ENCODE measurements around the gene GPATCH4. TPM values are rescaled to one million over a fixed set of nuclear protein-coding genes. Genes with fewer than 3 reads are reported as not detected.
A peak's percentile ranks its signal among the peaks of the same experiment; 100 is the strongest.

The GPATCH4 gene
- total and polyA plus RNA-seq, 2 donors (not counting 1 experiment from before 2014, with no cell fraction given) = 12.2 to 23.6 TPM

DNA sequence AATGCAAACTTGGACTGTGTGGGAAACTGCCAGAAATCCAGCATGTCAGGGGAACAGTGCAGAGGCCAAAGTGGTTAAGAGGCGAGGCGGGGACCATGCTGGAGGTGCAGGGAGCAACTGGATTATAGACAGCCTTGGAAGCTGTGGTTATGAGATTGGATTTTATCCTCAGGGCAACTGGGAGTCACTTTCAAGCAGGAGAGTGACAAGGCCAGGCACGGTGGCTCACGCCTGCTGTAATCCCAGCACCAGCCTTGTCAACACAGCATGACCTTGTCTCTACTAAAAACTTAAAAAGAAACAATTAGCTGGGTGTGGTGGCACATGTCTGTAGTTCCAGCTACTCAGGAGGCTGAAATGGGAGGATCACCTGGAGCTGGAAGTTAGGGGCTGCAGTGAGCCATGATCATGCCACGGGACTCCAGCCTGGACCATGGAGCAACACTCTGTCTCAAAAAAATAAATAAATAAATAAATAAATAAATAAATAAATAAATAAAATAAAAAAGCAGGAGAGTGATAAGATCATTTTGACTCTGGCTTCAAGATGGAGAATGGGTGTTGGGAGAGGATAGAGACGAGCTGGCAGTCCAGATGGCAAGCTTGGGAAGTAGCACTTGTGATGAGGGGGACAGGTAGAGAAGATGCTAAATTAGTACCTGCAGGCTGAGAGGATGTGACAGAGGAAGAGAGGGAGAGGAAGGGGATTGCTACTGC is 21.5 kb upstream of the GPATCH4 start:
- Histone ChIP-seq H3K27me3 (ENCODE audit: control insufficient read depth, insufficient read depth, low read length) (peaks cover 62% of the 10 kb centered on the region), H3K79me2 (ENCODE audit: control insufficient read depth, insufficient read depth, low read length) (no peaks in the 10 kb centered on the region)
- no peak for DNase-seq (ENCODE audit: low read depth in 2 of 2)

DNA sequence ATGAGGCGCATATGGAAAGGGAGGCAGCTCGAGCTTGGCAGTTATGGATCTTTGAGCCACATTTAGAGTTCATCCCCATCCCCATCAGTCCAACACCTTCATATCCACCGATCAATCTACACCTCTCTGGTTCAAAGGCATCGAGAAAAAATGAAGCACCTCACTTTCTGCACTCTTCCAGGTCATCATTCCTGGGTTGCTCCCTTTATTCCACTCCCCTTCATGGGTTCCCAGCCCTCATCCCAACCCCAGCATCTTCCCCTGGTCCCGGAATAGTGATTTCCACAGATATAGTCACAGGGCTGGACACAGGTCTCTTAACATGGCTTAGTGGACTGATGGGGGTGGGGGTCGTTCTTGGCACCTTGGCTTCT is 18.3 kb upstream of the GPATCH4 start:
- DNase-seq (ENCODE audit: low read depth in 2 of 2) = no peak
- Histone ChIP-seq H3K4me2 (ENCODE audit: extremely low read depth, insufficient read depth, low read length) (no peak overlapping the region), H3K4me3 (replicated peaks in 1 of 4; ENCODE audit: control extremely low read depth in 1 of 4, insufficient read depth in 1 of 4, low read depth in 3 of 4, low read length in 4 of 4) (no peak overlapping the region), H3K4me1 (ENCODE audit: control insufficient read depth, extremely low read depth, insufficient read depth, low read length) (no peaks in the 10 kb centered on the region), H3K9ac (ENCODE audit: insufficient read depth, low read length) (no peak overlapping the region), H3K79me2 (ENCODE audit: control insufficient read depth, insufficient read depth, low read length) (no peaks in the 10 kb centered on the region), H4K20me1 (ENCODE audit: control insufficient read depth, extremely low read depth, insufficient read depth, low read length) (no peaks in the 10 kb centered on the region), H3K27me3 (ENCODE audit: control insufficient read depth, insufficient read depth, low read length) (peaks cover 49% of the 10 kb centered on the region), H2AFZ (ENCODE audit: low read length) (no peak overlapping the region), H3K9me3 (ENCODE audit: control insufficient read depth, insufficient read depth, low read depth, low read length) (no peaks in the 10 kb centered on the region), H3K36me3 (ENCODE audit: control insufficient read depth, insufficient read depth, low read length) (no peaks in the 10 kb centered on the region), H3K27ac (ENCODE audit: insufficient read depth, low read length) (no peak overlapping the region)
- TF ChIP-seq, protein P1, sequence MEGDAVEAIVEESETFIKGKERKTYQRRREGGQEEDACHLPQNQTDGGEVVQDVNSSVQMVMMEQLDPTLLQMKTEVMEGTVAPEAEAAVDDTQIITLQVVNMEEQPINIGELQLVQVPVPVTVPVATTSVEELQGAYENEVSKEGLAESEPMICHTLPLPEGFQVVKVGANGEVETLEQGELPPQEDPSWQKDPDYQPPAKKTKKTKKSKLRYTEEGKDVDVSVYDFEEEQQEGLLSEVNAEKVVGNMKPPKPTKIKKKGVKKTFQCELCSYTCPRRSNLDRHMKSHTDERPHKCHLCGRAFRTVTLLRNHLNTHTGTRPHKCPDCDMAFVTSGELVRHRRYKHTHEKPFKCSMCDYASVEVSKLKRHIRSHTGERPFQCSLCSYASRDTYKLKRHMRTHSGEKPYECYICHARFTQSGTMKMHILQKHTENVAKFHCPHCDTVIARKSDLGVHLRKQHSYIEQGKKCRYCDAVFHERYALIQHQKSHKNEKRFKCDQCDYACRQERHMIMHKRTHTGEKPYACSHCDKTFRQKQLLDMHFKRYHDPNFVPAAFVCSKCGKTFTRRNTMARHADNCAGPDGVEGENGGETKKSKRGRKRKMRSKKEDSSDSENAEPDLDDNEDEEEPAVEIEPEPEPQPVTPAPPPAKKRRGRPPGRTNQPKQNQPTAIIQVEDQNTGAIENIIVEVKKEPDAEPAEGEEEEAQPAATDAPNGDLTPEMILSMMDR (conservative IDR thresholded peaks at IDR 0.05 in 1 of 2, IDR thresholded peaks at IDR 0.05 in 1 of 2; ENCODE audit: low read depth in 1 of 2, low read length in 2 of 2) = no peak

More for the DNA sequence above, 21.5 kb upstream of the GPATCH4 start:
- Histone ChIP-seq H3K27ac (ENCODE audit: insufficient read depth, low read length) (no peak overlapping the region), H3K4me1 (ENCODE audit: control insufficient read depth, extremely low read depth, insufficient read depth, low read length) (no peaks in the 10 kb centered on the region), H3K9ac (ENCODE audit: insufficient read depth, low read length) (no peak overlapping the region), H4K20me1 (ENCODE audit: control insufficient read depth, extremely low read depth, insufficient read depth, low read length) (no peaks in the 10 kb centered on the region), H3K4me2 (ENCODE audit: extremely low read depth, insufficient read depth, low read length) (no peak overlapping the region), H3K36me3 (ENCODE audit: control insufficient read depth, insufficient read depth, low read length) (no peaks in the 10 kb centered on the region), H3K4me3 (replicated peaks in 1 of 4; ENCODE audit: control extremely low read depth in 1 of 4, insufficient read depth in 1 of 4, low read depth in 3 of 4, low read length in 4 of 4) (no peak overlapping the region), H2AFZ (ENCODE audit: low read length) (no peak overlapping the region), H3K9me3 (ENCODE audit: control insufficient read depth, insufficient read depth, low read depth, low read length) (no peaks in the 10 kb centered on the region)
- TF ChIP-seq, protein P1 (conservative IDR thresholded peaks at IDR 0.05 in 1 of 2, IDR thresholded peaks at IDR 0.05 in 1 of 2; ENCODE audit: low read depth in 1 of 2, low read length in 2 of 2) = no peak
- peak; percentile 73 for TF ChIP-seq EZH2 (IDR thresholded peaks at IDR 0.05; ENCODE audit: low read length, missing control alignments)

DNA sequence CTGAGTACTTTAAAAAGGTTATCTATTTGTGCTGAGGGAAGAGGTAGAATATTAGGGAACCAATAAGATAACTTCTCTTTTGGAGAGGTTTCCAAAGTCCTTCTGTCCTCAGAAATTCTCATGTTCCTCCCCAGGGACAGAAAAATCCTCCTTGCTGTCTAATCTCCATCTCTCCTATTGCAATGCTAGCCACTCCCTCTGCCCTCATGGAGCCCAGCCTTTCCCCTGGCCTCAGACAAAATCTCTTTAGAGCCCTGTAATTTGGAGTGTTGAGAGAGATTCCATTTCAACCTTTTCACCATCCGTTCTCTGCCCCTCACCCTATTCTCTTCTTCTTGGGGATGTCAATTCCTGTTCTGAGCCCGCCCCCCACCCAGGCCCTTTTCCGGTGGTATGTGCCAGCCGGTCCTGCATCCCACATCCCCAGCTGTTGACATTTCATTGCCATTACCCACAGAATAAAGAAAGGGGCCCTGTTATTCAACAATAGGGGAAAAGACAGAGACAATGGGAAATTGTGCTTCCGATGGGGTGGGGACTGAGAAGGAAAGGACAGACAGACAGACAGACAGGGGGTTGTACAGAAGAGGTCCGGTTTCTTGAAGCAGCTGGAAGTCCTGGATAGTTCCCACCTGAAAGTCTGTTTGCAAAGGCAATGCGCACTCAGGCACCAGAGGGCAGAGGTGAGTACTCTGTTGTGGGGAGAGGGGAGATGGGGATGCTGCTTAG is 17.7 kb upstream of the GPATCH4 start, which contains the start of gene HAPLN2:
Gene HAPLN2, plus strand, starts transcription at position 563 of the 729 bp plus-strand sequence. CDS start 4,076 bp downstream, outside the sequence.
- Histone ChIP-seq H3K4me3 (replicated peaks in 1 of 4; ENCODE audit: control extremely low read depth in 1 of 4, insufficient read depth in 1 of 4, low read depth in 3 of 4, low read length in 4 of 4) (no peak within 1 kb of the TSS), H3K36me3 (ENCODE audit: control insufficient read depth, insufficient read depth, low read length) (no peaks in the 10 kb centered on the region), H3K4me1 (ENCODE audit: control insufficient read depth, extremely low read depth, insufficient read depth, low read length) (no peaks in the 10 kb centered on the region), H3K79me2 (ENCODE audit: control insufficient read depth, insufficient read depth, low read length) (no peaks in the 10 kb centered on the region), H4K20me1 (ENCODE audit: control insufficient read depth, extremely low read depth, insufficient read depth, low read length) (no peaks in the 10 kb centered on the region), H3K9me3 (ENCODE audit: control insufficient read depth, insufficient read depth, low read depth, low read length) (no peaks in the 10 kb centered on the region), H2AFZ (ENCODE audit: low read length) (no peak within 1 kb of the TSS), H3K4me2 (ENCODE audit: extremely low read depth, insufficient read depth, low read length) (no peak within 1 kb of the TSS), H3K27me3 (ENCODE audit: control insufficient read depth, insufficient read depth, low read length) (peaks cover 44% of the 10 kb centered on the region), H3K27ac (ENCODE audit: insufficient read depth, low read length) (no peak within 1 kb of the TSS), H3K9ac (ENCODE audit: insufficient read depth, low read length) (no peak within 1 kb of the TSS)
- TF ChIP-seq, protein P1 (conservative IDR thresholded peaks at IDR 0.05 in 1 of 2, IDR thresholded peaks at IDR 0.05 in 1 of 2; ENCODE audit: low read depth in 1 of 2, low read length in 2 of 2) = peak; percentile 21 to 45
- no peak for TF ChIP-seq EZH2 (IDR thresholded peaks at IDR 0.05; ENCODE audit: low read length, missing control alignments)
- no peak for DNase-seq (ENCODE audit: low read depth in 2 of 2)
